HG02943 (cell line): ENCODE measurements around the gene CNDP2.
"Not testable (repeated sequence)": the region's sequence is repeated elsewhere in the genome, so short reads cannot be mapped to it uniquely, and the experiment has no call there.

Source experiments
- ATAC-seq: cut with Tn5 transposase; IDR thresholded peaks from one replicate; pipeline ENCODE4 v1.9.1; 2021; ENCODE audit warnings: mild to moderate bottlenecking, low read depth, moderate library complexity; ENCODE audit not compliant: unreplicated experiment

The CNDP2 gene

GRCh38 chr18:74562775-74563174 lies 66.6 kb downstream of the CNDP2 start:
- ATAC-seq: no peak

DNA sequence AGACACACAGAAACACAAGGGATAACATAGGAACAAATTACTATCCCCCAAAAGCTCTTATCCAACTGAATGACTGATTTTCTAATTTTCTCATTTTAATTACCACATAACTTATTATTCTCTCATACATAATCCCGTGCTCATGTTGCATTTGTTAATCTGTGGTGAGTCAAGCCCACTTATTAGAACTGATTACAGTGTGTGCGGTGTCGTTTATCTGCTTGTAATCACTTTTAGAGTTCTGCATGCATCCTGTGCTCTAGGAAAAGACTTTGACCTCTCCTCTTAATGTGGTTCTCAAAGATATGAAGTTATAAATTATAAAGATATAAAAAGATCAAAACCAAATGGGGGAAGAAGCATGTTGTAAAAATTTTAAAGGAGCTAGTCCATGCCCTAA lies 67.8 kb downstream of the CNDP2 start:
- no peak for ATAC-seq

DNA sequence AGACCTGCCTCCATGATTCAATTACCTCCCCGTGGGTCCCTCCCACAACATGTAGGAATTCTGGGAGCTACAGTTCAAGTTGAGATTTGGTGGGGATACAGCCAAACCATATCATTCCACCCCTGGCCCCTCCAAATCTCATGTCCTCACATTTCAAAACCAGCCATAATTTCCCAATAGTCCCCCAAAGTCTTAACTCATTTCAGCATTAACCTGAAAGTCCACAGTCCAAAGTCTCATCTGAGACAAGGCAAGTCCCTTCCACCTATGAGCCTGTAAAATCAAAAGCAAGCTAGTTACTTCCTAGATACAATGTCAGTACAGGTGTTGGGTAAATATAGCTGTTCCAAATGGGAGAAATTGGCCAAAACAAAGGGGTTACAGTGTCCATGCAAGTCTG lies 69.0 kb downstream of the CNDP2 start:
- not testable (repeated sequence) for ATAC-seq

DNA sequence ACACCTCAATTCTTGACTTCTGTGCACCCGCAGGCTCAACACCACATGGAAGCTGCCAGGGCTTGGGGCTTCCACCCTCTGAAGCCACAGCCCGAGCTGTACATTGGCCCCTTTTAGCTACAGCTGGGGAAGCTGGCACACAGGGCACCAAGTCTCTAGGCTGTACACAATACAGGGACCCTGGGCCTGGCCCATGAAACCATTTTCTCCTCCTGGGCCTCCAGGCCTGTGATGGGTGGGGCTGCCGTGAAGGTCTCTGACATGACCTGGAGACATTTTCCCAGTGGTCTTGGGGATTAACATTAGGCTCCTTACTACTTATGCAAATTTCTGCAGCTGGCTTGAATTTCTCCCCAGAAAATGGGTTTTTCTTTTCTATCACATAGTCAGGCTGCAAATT lies 69.8 kb downstream of the CNDP2 start:
- ATAC-seq: not testable (repeated sequence)

- ATAC-seq: no peak
These were observed 71.7 kb downstream of the CNDP2 start for GRCh38 chr18:74567822-74568221.

DNA sequence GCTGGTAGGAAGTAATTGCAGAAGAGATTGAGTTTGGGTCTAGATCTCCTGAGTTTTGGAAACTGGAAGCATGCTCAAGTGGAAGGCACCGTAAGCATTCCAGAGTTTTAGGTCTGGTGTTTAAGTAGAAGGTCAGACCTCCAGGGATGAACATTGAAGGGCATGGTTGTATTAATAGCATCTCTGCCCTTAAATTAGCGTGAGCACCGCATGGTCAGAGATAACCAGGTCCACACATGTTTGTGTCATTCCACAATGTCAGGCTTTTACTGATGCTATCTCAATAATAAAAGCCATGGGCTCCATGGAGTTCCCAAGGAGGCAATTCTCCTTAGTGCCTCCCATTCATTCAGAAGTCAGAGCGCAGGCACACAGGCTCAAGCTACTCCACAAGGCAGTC lies 73.2 kb downstream of the CNDP2 start:
- ATAC-seq: no peak

GRCh38 chr18:74570266-74570665 lies 74.1 kb downstream of the CNDP2 start:
- ATAC-seq: no peak

DNA sequence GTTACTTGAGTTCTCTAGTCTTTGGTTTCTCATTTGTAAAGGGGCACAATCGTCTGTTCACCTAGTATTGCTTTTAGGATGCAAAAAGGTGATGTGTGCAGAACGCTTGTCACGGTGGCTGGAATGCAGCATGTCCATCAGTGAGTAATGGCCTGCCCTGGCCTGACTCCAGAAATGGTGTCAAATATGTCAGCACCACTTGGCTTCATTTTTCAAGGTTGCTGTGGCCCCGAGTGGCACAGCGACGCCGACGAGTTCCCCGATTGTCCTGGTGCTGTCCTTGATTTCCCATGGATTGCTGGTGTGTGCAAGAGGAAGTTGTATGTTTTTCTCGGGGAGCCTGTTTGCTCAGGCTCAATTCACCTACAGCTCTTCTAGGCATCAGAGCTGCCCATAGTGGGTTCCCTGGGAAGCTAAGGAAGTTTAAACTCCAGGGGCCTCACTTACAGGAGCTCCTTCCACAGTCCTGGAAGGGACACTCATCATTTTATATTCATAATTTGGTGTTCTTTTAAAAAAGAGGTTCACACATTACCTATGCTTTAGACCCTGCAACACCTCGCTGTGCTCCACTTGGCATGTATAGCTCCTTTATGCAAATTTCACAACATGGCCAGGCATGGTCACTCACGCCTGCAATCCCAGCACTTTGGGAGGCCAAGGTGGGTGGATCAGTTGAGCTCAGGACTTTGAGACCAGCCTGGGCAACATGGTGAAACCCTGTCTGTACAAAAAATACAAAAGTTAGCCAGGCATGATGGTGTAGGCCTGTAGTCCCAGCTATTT lies 75.9 kb downstream of the CNDP2 start:
- ATAC-seq: no peak

GRCh38 chr18:74573053-74573452 lies 76.9 kb downstream of the CNDP2 start:
- ATAC-seq: no peak
